HG02970 (cell line): ENCODE data around the gene FAM124B.

ENCODE experiments used
- ATAC-seq: cut with Tn5 transposase; IDR thresholded peaks from one replicate; pipeline ENCODE4 v1.9.1; 2021; ENCODE audit warnings: mild to moderate bottlenecking, moderate library complexity, moderate number of reproducible peaks; ENCODE audit not compliant: unreplicated experiment, low FRiP score

FAM124B gene

GRCh38 chr2:224349396-224349795 is 52.5 kb downstream of the FAM124B start:
- ATAC-seq = no peak

- ATAC-seq = no peak
Measured at GRCh38 chr2:224347176-224348051, 54.5 kb downstream of the FAM124B start.

GRCh38 chr2:224345492-224345891 is 56.4 kb downstream of the FAM124B start:
- ATAC-seq = no peak

GRCh38 chr2:224343226-224343625 is 58.7 kb downstream of the FAM124B start:
- ATAC-seq = no peak

GRCh38 chr2:224335991-224336390 is 65.9 kb downstream of the FAM124B start:
- no peak for ATAC-seq

- ATAC-seq = no peak
Measured at GRCh38 chr2:224334726-224335125, 67.2 kb downstream of the FAM124B start.

- no peak for ATAC-seq
Measured at GRCh38 chr2:224333726-224334482, 68.0 kb downstream of the FAM124B start.

GRCh38 chr2:224331698-224332097 is 70.2 kb downstream of the FAM124B start:
- ATAC-seq = no peak

- no peak for ATAC-seq
Measured at GRCh38 chr2:224328798-224329197, 73.1 kb downstream of the FAM124B start.
